Ascending aorta (tissue), 2 donors: ENCODE measurements around the gene NCOA4. TPM values are rescaled to one million over a fixed set of nuclear protein-coding genes. Genes with fewer than 3 reads are reported as not detected.
"Not testable (repeated sequence)": the region's sequence is repeated elsewhere in the genome, so short reads cannot be mapped to it uniquely, and the experiment has no call there.

Experiments
- DNase-seq, 2 donors: peaks; one replicate each; pipeline ENCODE4 v3.0.0-alpha.2; 2019; ENCODE audit warnings: low spot score in 2 of 2
- H3K27ac ChIP-seq, 2 donors: fragments of 200-600 bp; sonication (generic); one replicate each; pipeline ENCODE4 v1.5.1; 2016 to 2017; ENCODE audit warnings: mild to moderate bottlenecking in 1 of 2
- H3K27me3 ChIP-seq: fragments of 200-600 bp; sonication (generic); one replicate; pipeline ENCODE4 v1.5.1; 2017
- H3K36me3 ChIP-seq, 2 donors: fragments of 200-600 bp; sonication (generic); one replicate each; pipeline ENCODE4 v1.5.1; 2016
- H3K4me1 ChIP-seq, 2 donors: fragments of 200-600 bp; sonication (generic); one replicate each; pipeline ENCODE4 v1.5.1; 2016 to 2017; ENCODE audit warnings: mild to moderate bottlenecking in 1 of 2
- H3K4me3 ChIP-seq, 2 donors: fragments of 200-600 bp; sonication (generic); one replicate each; pipeline ENCODE4 v1.5.1; 2016 to 2017; ENCODE audit warnings: mild to moderate bottlenecking in 1 of 2
- H3K9me3 ChIP-seq, 2 donors: fragments of 200-600 bp; sonication (generic); one replicate each; pipeline ENCODE4 v1.5.1; 2016
- CTCF ChIP-seq, 3 experiments: fragments of 200-600 bp in 2 of 3; fragments of 450-650 bp in 1 of 3; sonication (generic) in 2 of 3; IDR thresholded peaks; one replicate each; pipeline ENCODE4 v1.5.1; 2016 to 2019; ENCODE audit warnings: antibody characterized with exemption in 3 of 3, mild to moderate bottlenecking in 1 of 3, moderate library complexity in 1 of 3
- intact Hi-C: fragments of 100-400 bp; cut with DNase I; formaldehyde crosslinking; loops from one replicate; pipeline ENCODE4 v1.15.1; 2023
- total RNA-seq: library from RNA; depleted of rRNA; stranded (reverse); fragments of >200 nt; gene quantifications from one replicate; pipeline ENCODE4 v1.1.0, GENCODE V29; 2016

The NCOA4 gene
- total RNA-seq, 1 donor from 2014 or later, result 53.9 TPM

GRCh38 chr10:46068117-46068516 lies 37.7 kb upstream of the NCOA4 start:
- no peak overlapping the region for H3K4me3 ChIP-seq
- DNase-seq, result no peak
- no peak overlapping the region for H3K27ac ChIP-seq

GRCh38 chr10:46064269-46064817 lies 33.9 kb upstream of the NCOA4 start:
- no peaks in the 10 kb centered on the region for H3K36me3 ChIP-seq
- no peaks in the 10 kb centered on the region for H3K4me1 ChIP-seq
- no peak for DNase-seq
- intact Hi-C loops, result no loop called here
- H3K4me3 ChIP-seq, result no peak overlapping the region
- H3K27ac ChIP-seq, result no peak overlapping the region
- H3K9me3 ChIP-seq, result no peaks in the 10 kb centered on the region
- H3K27me3 ChIP-seq, result no peaks in the 10 kb centered on the region
- no peak for TF ChIP-seq CTCF (IDR thresholded peaks at IDR 0.05)

More at GRCh38 chr10:46068117-46068516, 37.7 kb upstream of the NCOA4 start:
- intact Hi-C loops, result no loop called here
- Histone ChIP-seq H3K27me3 (no peaks in the 10 kb centered on the region), H3K9me3 (no peaks in the 10 kb centered on the region), H3K4me1 (no peaks in the 10 kb centered on the region), H3K36me3 (no peaks in the 10 kb centered on the region)
- no peak for TF ChIP-seq CTCF (IDR thresholded peaks at IDR 0.05)

GRCh38 chr10:46062723-46063428 lies 32.5 kb upstream of the NCOA4 start:
- intact Hi-C loops, result no loop called here
- peaks cover 0 to under 1% of the 10 kb centered on the region in 2 donors for H3K9me3 ChIP-seq
- H3K4me1 ChIP-seq, result no peaks in the 10 kb centered on the region
- DNase-seq, result no peak
- H3K27me3 ChIP-seq, result no peaks in the 10 kb centered on the region
- no peak overlapping the region for H3K27ac ChIP-seq
- no peak for TF ChIP-seq CTCF (IDR thresholded peaks at IDR 0.05)
- H3K36me3 ChIP-seq, result no peaks in the 10 kb centered on the region
- H3K4me3 ChIP-seq, result no peak overlapping the region

GRCh38 chr10:46060706-46061105 lies 30.3 kb upstream of the NCOA4 start:
- intact Hi-C loops, result no loop called here

GRCh38 chr10:46057927-46058326 lies 27.5 kb upstream of the NCOA4 start:
- intact Hi-C loops, H3K27me3 ChIP-seq, H3K27ac ChIP-seq, H3K4me1 ChIP-seq, DNase-seq, H3K36me3 ChIP-seq, H3K9me3 ChIP-seq, H3K4me3 ChIP-seq: not testable (repeated sequence)

More at GRCh38 chr10:46060706-46061105, 30.3 kb upstream of the NCOA4 start:
- Histone ChIP-seq H3K27ac (no peak overlapping the region), H3K9me3 (peaks cover 0 to 8% of the 10 kb centered on the region in 2 donors), H3K4me1 (no peaks in the 10 kb centered on the region), H3K27me3 (no peaks in the 10 kb centered on the region), H3K4me3 (no peak overlapping the region), H3K36me3 (no peaks in the 10 kb centered on the region)
- no peak for DNase-seq
- TF ChIP-seq CTCF (IDR thresholded peaks at IDR 0.05), result no peak

GRCh38 chr10:46057038-46057437 lies 26.6 kb upstream of the NCOA4 start:
- DNase-seq, result no peak
- no peaks in the 10 kb centered on the region for H3K27me3 ChIP-seq
- H3K36me3 ChIP-seq, result no peaks in the 10 kb centered on the region
- no peak for TF ChIP-seq CTCF (IDR thresholded peaks at IDR 0.05)
- intact Hi-C loops, result no loop called here
- H3K9me3 ChIP-seq, result peaks cover 0 to 8% of the 10 kb centered on the region in 2 donors
- H3K4me1 ChIP-seq, result no peaks in the 10 kb centered on the region
- no peak overlapping the region for H3K27ac ChIP-seq
- no peak overlapping the region for H3K4me3 ChIP-seq
